ENCODE measurements around the gene HAND1.

HAND1 gene

GRCh38 chr5:154470947-154471870, 6.8 kb downstream of the HAND1 start:
- no peaks in the 10 kb centered on the region for H3K27me3 ChIP-seq (ENCODE audit: insufficient read depth, low read depth)
- H3K36me3 ChIP-seq (ENCODE audit: insufficient read depth) = no peaks in the 10 kb centered on the region
- H3K9ac ChIP-seq = no peak overlapping the region
- TF ChIP-seq CTCF (conservative IDR thresholded peaks at IDR 0.05; ENCODE audit: low read depth, low read length) = no peak
- H3K4me1 ChIP-seq (ENCODE audit: low read depth, poor library complexity, severe bottlenecking) = peaks cover 16% of the 10 kb centered on the region
- no peaks in the 10 kb centered on the region for H4K20me1 ChIP-seq (ENCODE audit: insufficient read depth)
- H2AFZ ChIP-seq (ENCODE audit: low read depth) = peak overlapping the region; percentile 49; the same call in 1 of the 2 replicates
- H3K4me2 ChIP-seq = peak overlapping the region; percentile 44
- H3K27ac ChIP-seq = no peak overlapping the region
- H3K79me2 ChIP-seq (ENCODE audit: insufficient read depth, low read depth) = no peaks in the 10 kb centered on the region
- no peak overlapping the region for H3K4me3 ChIP-seq (IDR thresholded peaks at IDR 0.05; ENCODE audit: insufficient read depth, low read depth, low read length)

GRCh38 chr5:154470137-154470536, 7.9 kb downstream of the HAND1 start:
- Histone ChIP-seq H3K4me3 (IDR thresholded peaks at IDR 0.05; ENCODE audit: insufficient read depth, low read depth, low read length) (no peak overlapping the region), H3K36me3 (ENCODE audit: insufficient read depth) (no peaks in the 10 kb centered on the region), H4K20me1 (ENCODE audit: insufficient read depth) (no peaks in the 10 kb centered on the region), H3K79me2 (ENCODE audit: insufficient read depth, low read depth) (no peaks in the 10 kb centered on the region), H3K27ac (no peak overlapping the region), H3K9ac (no peak overlapping the region), H3K27me3 (ENCODE audit: insufficient read depth, low read depth) (no peaks in the 10 kb centered on the region), H2AFZ (ENCODE audit: low read depth) (no peak overlapping the region), H3K4me1 (ENCODE audit: low read depth, poor library complexity, severe bottlenecking) (peaks cover 16% of the 10 kb centered on the region), H3K4me2 (no peak overlapping the region; the same call in 1 of the 2 replicates)
- TF ChIP-seq CTCF (conservative IDR thresholded peaks at IDR 0.05; ENCODE audit: low read depth, low read length) = no peak

- no peaks in the 10 kb centered on the region for H3K36me3 ChIP-seq (ENCODE audit: insufficient read depth)
- H3K4me2 ChIP-seq = no peak overlapping the region
- no peaks in the 10 kb centered on the region for H3K27me3 ChIP-seq (ENCODE audit: insufficient read depth, low read depth)
- H3K27ac ChIP-seq = no peak overlapping the region
- peak; percentile 74 for TF ChIP-seq CTCF (conservative IDR thresholded peaks at IDR 0.05; ENCODE audit: low read depth, low read length)
- peaks cover 16% of the 10 kb centered on the region for H3K4me1 ChIP-seq (ENCODE audit: low read depth, poor library complexity, severe bottlenecking)
- no peak overlapping the region for H3K4me3 ChIP-seq (IDR thresholded peaks at IDR 0.05; ENCODE audit: insufficient read depth, low read depth, low read length)
- no peaks in the 10 kb centered on the region for H4K20me1 ChIP-seq (ENCODE audit: insufficient read depth)
- no peak overlapping the region for H3K9ac ChIP-seq
- H3K79me2 ChIP-seq (ENCODE audit: insufficient read depth, low read depth) = no peaks in the 10 kb centered on the region
- H2AFZ ChIP-seq (ENCODE audit: low read depth) = 0 out of 2 replicates have a peak overlapping the region, but pooled peaks have one; percentile 18
These were observed 10.2 kb downstream of the HAND1 start for GRCh38 chr5:154467655-154468354.

GRCh38 chr5:154466671-154467070, 11.4 kb downstream of the HAND1 start:
- H4K20me1 ChIP-seq (ENCODE audit: insufficient read depth) = no peaks in the 10 kb centered on the region
- no peak overlapping the region for H2AFZ ChIP-seq (ENCODE audit: low read depth)
- no peaks in the 10 kb centered on the region for H3K27me3 ChIP-seq (ENCODE audit: insufficient read depth, low read depth)
- H3K4me1 ChIP-seq (ENCODE audit: low read depth, poor library complexity, severe bottlenecking) = peaks cover 16% of the 10 kb centered on the region
- TF ChIP-seq CTCF (conservative IDR thresholded peaks at IDR 0.05; ENCODE audit: low read depth, low read length) = no peak
- no peak overlapping the region for H3K9ac ChIP-seq
- no peaks in the 10 kb centered on the region for H3K79me2 ChIP-seq (ENCODE audit: insufficient read depth, low read depth)
- H3K4me2 ChIP-seq = no peak overlapping the region
- no peak overlapping the region for H3K4me3 ChIP-seq (IDR thresholded peaks at IDR 0.05; ENCODE audit: insufficient read depth, low read depth, low read length)
- no peaks in the 10 kb centered on the region for H3K36me3 ChIP-seq (ENCODE audit: insufficient read depth)
- H3K27ac ChIP-seq = no peak overlapping the region
